ENCODE results near the gene MOV10L1.
"Not testable (repeated sequence)": the region's sequence is repeated elsewhere in the genome, so short reads cannot be mapped to it uniquely, and the experiment has no call there.

Gene MOV10L1

DNA sequence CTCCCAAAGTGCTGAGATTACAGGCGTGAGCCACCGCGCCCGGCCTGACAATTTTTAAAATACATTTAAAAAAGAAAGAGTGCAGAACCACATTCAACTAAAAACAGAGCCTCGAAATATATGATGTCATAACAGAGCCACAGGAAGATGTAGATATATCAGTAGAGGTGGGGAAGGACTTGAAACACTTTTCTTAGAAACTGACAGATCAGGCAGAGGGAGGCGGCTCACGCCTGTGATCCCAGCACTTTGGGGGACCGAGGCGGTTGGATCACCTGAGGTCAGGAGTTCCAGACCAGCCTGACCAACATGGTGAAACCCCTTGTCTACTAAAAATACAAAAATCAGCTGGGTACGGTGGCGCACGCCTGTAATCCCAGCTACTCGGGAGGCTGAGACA lies 11.6 kb upstream of the MOV10L1 start:
- no peak for DNase-seq (ENCODE audit: low spot score)

DNA sequence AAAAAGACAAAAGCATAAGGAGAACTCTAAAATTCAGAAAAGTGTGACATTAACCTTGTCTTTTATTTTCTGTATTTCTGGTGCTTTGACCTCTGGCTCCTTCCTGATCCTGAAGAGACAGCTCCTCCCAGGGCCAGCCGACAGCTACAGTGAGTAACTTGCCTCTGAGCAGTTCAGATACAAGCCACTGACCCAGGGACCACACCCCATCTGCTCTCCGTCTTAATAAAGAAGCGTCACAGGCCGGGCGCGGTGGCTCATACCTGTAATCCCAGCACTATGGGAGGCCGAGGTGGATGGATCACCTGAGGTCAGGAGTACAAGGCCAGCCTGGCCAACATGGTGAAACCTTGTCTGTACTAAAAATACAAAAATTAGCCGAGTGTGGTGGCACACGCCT lies 11.0 kb upstream of the MOV10L1 start:
- no peak for DNase-seq (ENCODE audit: low spot score)

DNA sequence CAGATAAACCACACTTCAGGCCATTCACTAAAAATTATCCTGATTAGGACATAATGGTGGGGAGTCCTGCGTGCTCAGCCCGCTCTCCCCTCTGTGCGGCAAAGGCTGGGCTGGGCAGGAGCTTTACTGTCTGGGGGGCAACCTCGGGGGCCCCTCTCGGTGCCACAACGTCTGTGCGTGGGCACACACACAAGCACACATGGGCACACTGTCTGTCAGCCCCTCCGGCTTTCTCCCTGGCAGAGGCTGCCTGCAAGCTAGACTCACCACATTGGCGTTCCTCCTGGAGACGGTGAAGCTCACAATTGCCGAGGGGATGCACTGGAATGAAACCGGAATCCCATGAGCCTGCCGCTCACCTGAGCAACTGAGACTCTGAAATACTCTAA lies 9.7 kb upstream of the MOV10L1 start:
- DNase-seq (ENCODE audit: low spot score) = no peak

DNA sequence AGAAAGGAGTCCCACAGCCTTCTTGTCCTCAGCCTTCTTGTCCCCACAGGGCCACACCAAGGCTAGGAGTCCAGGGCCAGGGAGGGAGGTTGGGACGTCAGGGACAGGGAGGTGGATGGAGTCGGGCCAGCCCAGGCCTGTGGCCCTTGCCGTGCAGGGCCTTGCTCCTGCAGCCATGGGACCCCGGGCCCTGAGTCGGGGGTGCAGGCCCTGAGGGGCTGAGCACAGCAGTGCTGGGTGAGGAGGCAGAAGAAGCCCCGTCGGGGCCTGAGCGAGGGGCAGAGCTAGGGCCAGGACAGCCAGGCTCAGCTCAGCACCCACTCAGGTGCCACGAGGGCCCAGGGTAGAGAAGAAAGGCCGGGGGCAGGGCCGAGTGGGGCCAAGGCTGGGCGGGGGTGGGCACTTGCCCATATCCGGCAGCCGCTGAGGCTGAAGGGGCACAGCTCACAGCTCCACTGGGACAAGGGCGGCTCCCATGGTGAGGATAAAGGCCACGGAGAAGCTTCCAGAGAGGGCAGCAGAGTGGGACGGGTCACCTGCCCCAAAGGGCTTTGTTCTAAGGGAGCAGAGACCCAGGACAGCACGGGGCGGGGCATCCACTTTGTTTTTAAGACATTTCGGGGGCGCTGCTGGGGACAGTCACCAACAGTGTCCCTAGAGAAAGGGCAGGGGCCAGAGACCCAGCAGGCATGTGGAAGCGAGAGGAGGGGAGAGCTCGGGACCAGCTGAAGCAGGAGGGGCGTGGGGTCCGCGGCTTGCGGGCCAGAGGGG lies 8.2 kb upstream of the MOV10L1 start:
- no peak for DNase-seq (ENCODE audit: low spot score)

DNA sequence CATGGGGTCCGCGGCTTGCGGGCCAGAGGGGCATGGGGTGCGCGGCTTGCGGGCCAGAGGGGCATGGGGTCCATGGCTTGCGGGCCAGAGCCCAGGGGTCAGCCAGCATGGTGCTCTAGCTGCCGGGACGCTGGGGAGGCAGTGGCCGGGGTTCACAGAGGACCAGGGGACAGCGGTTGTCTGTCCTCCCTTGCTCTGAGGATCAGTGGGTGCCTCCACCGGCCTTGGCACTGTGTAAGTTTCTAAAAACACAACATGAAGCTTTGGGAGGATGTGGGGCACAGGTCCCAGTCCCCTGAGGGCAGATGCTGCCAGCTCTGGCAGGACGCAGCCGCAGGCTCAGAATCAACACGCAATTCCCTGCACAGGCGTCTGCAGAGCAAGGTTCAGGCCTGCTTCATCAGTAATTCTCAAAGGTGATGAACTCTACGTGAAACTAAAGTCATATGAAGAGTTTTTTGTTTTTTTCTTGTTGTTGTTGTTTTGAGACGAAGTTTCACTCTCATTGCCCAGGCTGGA lies 7.5 kb upstream of the MOV10L1 start:
- no peak for DNase-seq (ENCODE audit: low spot score)

DNA sequence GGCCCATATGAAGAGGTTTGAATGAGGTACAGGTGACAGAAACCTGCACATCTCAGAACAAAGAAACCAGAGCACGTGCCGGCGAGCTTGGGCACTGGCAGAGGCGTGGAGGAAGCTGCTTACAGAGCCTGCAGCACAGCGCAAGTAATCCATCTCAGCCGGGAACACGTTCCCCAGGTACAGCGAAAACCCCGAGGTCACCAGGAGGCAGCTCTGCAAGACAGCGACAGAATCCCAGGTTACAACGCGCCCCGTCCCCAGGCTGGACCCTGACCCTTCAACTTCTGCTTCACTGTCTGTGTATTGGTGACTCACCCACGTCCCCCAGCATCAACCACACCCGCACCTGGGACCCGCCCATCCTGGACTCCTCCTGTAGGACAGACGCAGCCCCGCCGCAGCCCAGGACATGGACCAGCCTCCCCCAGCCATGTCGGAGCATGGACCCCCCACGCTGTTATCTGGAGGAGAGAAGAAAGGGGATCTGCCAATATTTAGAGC lies 6.8 kb upstream of the MOV10L1 start:
- DNase-seq (ENCODE audit: low spot score) = no peak

DNA sequence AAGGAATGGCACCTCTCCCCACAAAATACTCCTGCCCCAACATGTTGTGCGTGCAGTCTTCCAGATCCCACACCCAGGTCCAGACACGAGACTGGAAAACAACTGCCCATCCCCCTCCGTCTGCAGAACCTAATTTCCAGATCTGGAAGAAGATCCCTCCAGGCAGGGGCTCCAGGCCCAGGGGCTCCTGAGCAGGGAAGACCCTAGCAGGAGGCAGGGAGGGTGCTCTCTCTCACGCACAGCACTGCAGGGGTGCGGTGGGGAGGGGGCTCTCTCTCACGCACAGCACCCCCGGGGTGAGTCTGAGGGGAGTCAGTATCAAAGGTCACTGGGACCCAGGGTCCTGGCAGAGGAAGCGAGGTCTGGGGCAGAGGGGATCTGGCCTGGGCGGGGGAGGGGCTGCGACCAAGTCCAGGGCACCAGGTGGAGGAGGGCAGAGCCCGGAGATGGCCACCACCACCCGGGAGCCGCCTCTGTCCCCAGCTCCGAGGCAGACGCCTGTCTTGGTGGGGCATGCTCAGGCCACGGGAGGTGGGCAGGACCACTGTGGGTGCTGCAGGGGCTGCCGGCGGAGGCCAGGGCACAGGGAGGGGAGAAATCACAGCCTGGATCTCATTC lies 6.2 kb upstream of the MOV10L1 start:
- no peak for DNase-seq (ENCODE audit: low spot score)

DNA sequence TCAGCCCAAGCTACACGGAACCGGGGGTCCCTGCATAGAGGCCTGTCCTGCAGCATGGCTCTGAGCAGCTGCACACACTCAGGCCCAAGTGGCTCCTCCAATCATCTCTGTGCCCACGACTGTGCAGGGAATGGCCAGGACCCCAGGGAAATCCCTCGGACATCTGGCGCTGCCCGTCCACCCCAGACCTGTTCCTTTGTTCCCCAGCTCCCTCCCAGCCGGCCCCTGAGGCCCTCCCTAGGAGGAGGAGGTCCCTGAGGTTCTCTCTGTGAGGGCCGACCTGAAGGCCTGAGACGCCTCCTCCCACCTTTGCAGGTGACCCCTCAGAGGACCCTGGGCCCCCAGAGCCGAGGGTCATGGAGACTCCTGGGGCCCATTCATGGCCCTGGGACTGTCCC lies 5.7 kb upstream of the MOV10L1 start:
- no peak for DNase-seq (ENCODE audit: low spot score)

DNA sequence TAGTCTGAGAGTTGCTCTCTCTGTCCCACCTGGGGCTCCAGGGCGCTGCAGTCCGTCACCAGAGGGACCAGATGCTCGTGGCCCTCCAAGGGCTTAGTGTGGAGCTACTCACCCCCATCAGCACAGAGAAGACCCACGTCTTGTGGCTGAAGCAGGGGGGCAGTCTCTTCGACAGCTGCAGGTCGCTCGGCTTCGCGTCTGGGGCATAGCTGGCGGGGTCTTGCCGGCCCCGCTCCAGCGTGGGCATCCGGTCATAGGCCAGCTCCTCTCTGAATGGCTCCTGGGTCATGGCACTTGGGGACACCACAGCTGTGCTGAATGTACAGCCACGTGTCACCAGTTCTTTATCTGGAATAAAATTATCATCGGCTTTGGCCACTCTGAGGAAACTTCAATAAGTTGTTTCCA lies 5.2 kb upstream of the MOV10L1 start:
- DNase-seq (ENCODE audit: low spot score) = no peak

DNA sequence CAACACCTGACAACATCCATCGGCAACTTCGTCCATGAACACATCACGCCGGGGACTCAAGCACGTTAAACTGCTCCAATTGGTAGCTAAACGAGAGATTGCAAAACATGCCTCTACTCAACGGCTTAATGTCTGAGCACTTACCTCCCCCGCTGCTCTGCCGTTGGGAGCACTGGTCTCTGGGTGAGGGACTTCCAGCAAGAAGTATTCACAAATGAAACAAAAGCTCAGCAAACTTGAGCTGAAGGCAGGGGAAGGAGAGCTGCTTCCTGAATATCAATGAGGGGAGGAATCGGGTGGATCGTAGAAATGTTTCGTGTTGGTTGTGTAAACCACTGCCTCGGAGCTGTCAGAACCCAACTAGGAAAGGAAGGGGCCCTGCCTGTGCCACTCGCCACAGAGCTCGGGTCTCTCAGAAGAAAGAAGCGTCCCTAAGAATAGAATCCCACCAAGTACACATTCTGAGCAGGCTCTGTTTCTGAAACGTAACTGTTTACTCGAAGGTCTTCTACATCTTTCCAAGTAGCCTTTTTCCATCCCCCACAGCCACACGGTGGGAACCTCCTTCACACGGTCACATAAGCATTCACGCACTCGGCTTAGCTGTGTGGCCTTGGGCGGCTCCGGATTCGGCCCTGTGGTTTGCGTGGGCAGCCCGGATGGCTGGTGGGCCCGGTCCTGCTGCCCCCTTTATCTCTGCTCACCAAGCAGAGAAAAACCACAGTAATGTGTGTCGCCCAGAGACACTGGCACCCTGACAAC lies 4.4 kb upstream of the MOV10L1 start, which contains the start of gene MLC1:
Gene MLC1, minus strand, starts transcription at position 216 of the 762 bp plus-strand sequence. CDS start 524 bp downstream, outside the sequence.
- DNase-seq (ENCODE audit: low spot score) = peak; percentile 41

DNA sequence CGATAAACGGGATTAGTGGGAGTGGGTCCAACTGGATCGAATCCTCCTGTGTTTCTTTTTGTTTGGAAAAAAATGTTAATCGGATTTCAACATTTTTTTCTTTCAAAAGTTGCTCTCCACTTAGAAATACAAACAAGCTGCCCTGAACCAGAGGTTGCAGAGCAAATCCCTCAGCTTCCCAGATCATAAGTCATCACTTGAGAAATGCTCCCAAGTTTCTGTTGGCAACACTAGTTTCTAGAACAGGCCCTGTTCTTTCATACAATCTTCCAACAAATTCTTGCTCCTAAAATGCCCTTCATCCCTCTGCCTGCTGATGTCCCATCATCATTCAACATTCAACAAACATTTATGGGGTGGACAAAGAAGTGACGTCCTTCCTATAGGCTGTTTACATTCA lies 3.3 kb upstream of the MOV10L1 start:
- no peak for DNase-seq (ENCODE audit: low spot score)

DNA sequence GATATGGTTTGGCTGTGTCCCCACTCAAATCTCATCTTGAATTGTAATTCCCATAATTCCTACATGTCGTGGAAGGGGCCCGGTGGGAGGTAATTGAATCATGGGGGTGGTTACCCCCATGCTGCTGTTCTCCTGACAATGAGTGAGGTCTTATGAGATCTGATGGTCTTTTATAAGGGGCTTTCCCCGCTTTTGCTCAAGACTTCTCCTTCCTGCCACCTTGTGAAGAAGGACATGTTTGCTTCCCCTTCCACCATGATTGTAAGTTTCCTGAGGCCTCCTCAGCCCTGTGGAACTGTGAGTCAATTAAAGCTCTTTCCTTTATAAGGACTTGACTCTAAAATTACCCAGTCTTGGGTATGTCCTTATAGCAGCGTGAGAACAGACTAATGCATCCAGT lies 2.8 kb upstream of the MOV10L1 start:
- not testable (repeated sequence) for DNase-seq (ENCODE audit: low spot score)

DNA sequence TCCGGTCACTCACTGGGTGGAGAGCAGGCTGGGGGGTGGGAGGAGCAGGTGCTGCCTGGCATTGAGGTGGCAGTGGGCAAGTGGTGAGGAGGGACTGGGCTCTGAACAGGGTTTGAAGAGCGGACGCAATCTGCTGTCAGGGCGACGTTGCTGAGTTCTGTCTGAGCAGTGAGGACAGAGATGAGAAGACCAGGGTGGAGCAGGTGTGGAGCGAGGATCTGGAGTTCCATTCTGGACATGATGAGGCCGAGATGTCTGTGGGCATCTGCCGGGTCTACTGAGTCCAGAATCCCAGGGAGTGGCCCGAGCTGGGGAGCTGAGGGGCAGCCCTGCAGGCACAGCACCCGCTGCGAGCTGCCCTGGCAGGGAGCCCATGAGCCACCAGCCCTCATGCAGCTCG lies 2.2 kb upstream of the MOV10L1 start:
- no peak for DNase-seq (ENCODE audit: low spot score)

DNA sequence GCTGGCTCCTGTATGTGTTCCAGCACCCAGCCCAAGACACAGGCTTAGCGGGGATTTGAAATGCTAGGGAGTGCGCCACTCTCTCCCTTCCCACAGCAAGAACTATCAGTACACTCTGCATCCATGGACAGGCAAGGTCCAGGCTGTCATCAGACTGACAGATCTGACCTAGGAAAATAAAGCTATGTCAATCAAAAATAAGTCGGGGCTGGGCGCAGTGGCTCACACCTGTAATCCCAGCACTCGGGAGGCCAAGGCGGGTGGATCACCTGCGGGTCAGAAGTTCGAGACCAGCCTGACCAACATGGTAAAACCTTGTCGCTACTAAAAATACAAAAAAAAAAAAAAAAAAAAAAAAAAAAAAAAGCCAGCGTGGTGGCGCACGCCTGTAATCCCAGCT lies 1.7 kb upstream of the MOV10L1 start:
- DNase-seq (ENCODE audit: low spot score) = no peak

DNA sequence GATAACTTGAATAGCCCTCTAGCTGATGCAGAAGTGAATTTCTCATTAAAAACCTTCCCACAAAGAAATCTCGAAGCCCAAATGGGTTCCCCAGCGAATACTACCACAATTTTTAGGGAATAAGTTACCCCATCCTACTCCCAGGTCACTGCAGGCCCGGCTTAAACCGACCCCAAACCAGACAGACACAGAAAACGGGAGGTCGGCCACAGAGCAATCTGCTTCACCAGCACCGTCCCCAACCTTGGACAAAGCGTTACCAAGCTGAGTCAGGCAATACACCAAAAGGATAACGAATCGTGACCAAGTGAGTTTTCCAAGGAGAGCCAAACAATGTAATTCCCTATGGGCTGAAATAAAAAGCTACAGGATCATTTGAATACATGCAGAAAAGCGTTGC lies 575 bp upstream of the MOV10L1 start:
- DNase-seq (ENCODE audit: low spot score) = no peak

DNA sequence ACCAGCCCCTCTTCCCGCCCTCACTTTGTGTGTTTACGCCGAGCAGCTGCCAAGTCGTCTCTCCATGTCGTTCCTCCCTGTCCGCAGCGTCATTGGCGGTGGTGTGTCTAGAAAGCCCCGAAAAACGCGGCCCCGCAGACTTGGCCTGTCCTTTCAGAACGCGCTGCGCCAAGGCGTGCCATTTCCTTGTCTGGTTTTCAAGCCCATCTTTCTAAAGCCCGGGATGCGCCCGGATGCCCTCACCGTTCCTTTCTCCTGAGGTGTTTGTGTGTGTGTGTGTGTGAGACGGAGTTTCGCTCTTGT lies 557 bp downstream of the MOV10L1 start:
- no peak for DNase-seq (ENCODE audit: low spot score)

DNA sequence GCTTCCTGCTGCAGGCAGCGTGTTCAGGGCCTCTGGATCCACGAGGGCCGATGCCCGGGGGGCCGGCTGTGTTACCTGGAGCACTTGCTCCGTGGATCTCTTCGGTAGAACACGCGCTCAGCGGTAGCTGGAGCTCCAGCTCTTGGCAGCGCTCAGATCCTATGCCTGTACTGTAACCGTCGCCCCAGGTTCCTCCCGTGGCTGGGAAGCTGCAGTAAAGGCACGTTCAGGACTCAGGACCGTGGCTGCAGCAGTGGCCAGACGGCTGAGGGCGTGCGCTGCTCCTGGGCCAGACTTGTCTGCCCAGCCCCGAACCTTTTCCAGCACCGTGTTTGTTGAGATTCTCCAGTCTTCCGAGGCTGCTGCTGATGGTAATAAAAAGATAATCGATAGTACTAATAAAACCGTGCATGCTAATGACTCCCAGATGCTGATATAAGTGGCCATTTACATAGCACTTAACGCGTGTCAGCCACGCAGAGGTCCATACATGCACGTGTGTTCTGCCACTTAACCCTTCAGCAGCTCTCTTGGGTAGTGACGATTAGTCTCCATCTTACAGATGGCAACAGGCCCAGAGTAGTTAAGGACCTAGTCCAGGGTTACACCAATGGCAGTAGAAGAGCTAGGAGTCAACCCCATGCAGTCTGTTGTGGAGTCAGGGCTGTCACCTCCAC lies 1.4 kb downstream of the MOV10L1 start:
- no peak for DNase-seq (ENCODE audit: low spot score)

DNA sequence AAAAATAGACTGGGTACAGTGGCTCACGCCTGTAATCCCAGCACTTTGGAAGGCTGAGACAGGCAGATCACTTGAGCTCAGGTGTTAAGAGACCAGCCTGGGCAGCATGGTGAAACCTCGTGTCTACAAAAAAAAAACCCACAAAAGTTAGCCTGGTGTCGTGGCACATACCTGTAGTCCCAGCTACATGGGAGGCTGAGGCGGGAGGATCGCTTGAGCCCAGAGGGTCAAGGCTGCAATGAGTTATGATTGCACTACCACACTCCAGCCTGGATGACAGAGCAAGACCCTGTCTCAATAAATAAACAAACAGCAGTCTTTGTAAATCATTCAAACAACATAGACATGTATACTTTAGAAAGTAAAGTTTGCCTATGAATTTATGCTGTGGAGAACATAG lies 2.5 kb downstream of the MOV10L1 start:
- DNase-seq (ENCODE audit: low spot score) = no peak

DNA sequence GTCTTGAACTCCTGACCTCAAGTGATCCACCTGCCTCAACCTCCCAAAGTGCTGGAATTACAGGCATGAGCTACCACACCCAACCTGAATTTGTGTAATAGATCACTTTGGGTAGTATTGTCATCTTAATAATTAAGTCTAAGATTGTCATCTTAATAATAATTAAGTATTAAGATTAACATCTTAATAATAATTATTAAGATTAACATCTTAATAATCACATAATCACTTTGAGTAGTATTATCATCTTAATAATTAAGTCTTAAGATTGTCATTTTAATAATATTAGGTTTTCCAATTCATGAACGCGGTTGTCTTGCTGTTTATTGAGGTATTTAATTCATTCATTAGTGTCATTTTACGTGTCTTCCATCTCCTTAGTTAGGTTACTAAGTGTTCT lies 8.2 kb downstream of the MOV10L1 start:
- DNase-seq (ENCODE audit: low spot score) = no peak

DNA sequence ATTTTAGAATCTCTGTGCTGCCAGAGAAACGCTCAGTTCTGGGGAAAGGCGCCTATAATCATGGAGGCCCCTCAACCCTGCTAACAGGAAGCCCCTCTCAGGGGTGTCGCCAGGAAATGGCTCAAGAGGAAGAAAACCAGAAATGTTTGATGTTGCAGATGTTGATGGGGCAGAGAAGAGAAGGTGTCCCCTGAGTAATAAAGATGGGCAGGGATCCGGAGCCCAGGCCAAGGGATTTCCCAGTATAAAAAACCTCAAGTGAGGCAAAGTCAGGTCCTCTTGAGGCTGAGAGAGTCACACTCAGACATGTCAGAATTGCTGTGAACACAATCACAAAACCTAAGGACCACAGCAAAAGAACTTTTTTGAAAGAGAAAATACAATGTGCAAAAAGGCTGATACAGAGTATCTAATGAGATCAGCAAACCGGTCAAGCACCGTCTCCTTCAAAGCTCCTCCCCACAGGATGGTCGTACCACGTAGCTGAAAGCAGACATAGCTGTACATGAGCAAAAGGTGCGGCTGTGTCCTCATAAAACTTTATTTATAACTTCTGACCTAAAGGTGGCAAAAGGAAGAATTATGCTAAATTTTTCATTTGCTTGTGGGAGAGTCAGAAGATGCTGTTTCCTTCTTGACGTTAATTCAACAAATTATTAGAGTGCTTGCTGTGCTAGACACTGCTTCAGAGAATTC lies 12.2 kb downstream of the MOV10L1 start:
- DNase-seq (ENCODE audit: low spot score) = no peak

DNA sequence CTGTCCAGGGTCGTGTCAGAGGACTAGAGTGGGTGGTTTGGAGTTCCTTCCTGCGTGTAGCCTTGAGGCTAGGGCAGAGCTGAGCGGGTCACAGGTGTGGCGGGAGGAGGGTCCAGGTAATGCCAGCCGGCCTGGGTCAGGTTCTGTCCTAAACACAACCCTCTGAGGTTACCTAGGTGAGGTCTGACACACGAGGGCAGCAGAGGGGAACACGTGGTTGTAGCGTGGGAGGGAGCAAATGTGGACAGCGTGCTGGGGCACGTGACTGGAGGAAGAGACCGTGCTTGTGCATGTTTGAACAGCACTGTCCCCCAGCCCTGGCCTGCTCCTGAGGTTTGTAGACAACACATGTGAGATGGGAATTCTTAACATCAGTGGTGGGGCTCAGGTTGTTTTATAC lies 13.1 kb downstream of the MOV10L1 start:
- DNase-seq (ENCODE audit: low spot score) = no peak

DNA sequence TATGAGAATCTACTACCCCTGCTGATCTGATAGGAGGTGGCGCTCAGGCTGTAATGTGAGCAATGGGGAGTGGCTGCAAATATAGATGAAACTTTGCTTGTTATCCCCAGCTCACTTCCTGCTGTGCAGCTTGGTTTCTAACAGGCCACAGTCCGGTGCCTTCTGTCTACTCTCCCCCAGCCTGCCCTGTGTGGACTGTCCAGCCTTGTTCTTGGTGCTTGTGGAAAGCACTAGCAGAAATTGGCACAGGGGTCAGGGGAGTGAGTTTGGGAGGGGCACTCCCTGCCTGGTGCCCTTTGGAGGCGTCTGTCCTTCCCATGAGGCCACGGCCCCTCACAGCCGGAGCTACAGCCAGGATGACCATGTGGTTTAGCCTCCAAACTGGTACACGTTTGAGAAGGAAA lies 14.3 kb downstream of the MOV10L1 start:
- DNase-seq (ENCODE audit: low spot score) = no peak
